Measurements from ENCODE around the gene NEU4. TPM values are rescaled to one million over a fixed set of nuclear protein-coding genes. Genes with fewer than 3 reads are reported as not detected.
"Not testable (repeated sequence)": the region's sequence is repeated elsewhere in the genome, so short reads cannot be mapped to it uniquely, and the experiment has no call there.

The NEU4 gene
- total RNA-seq, 3 donors from 2014 or later = 41.4 to 72.5 (median 71.0) TPM

GRCh38 chr2:241827394-241827793 lies 18.4 kb downstream of the NEU4 start:
- Histone ChIP-seq H3K4me1 (ENCODE audit: low read depth) (no peaks in the 10 kb centered on the region), H3K36me3 (ENCODE audit: low read depth) (no peaks in the 10 kb centered on the region), H3K4me3 (no peak overlapping the region), H3K9me3 (peaks cover 14% of the 10 kb centered on the region)
- no peak for TF ChIP-seq CTCF (IDR thresholded peaks at IDR 0.05)
- no peak for ATAC-seq
- DNase-seq = no peak
- intact Hi-C loops (cut with DNase I, micrococcal nuclease) = no loop called here

- DNase-seq (no peak), ATAC-seq (no peak)
- H3K4me3 ChIP-seq = no peak overlapping the region
- intact Hi-C loops (cut with DNase I, micrococcal nuclease) = no loop called here
- TF ChIP-seq CTCF (IDR thresholded peaks at IDR 0.05) = no peak
- no peaks in the 10 kb centered on the region for H3K36me3 ChIP-seq (ENCODE audit: low read depth)
- no peaks in the 10 kb centered on the region for H3K4me1 ChIP-seq (ENCODE audit: low read depth)
- H3K9me3 ChIP-seq = no peaks in the 10 kb centered on the region
Measured at GRCh38 chr2:241833101-241833663, 24.2 kb downstream of the NEU4 start.

- DNase-seq; ATAC-seq; H3K36me3 ChIP-seq (ENCODE audit: low read depth); intact Hi-C loops (cut with DNase I, micrococcal nuclease); H3K9me3 ChIP-seq; H3K4me1 ChIP-seq (ENCODE audit: low read depth); H3K4me3 ChIP-seq: not testable (repeated sequence)
Measured at GRCh38 chr2:241833756-241834526, 24.9 kb downstream of the NEU4 start.

GRCh38 chr2:241834527-241835210 lies 25.7 kb downstream of the NEU4 start:
- intact Hi-C loops (cut with DNase I, micrococcal nuclease) = no loop called here
- DNase-seq = no peak

GRCh38 chr2:241835611-241836010 lies 26.6 kb downstream of the NEU4 start:
- H3K4me1 ChIP-seq (ENCODE audit: low read depth) = no peaks in the 10 kb centered on the region
- intact Hi-C loops (cut with DNase I, micrococcal nuclease) = no loop called here

More at GRCh38 chr2:241834527-241835210, 25.7 kb downstream of the NEU4 start:
- ATAC-seq = no peak
- Histone ChIP-seq H3K9me3 (no peaks in the 10 kb centered on the region), H3K4me1 (ENCODE audit: low read depth) (no peaks in the 10 kb centered on the region), H3K36me3 (ENCODE audit: low read depth) (no peaks in the 10 kb centered on the region), H3K4me3 (no peak overlapping the region)
- no peak for TF ChIP-seq CTCF (IDR thresholded peaks at IDR 0.05)

More at GRCh38 chr2:241835611-241836010, 26.6 kb downstream of the NEU4 start:
- Histone ChIP-seq H3K36me3 (ENCODE audit: low read depth) (no peaks in the 10 kb centered on the region), H3K4me3 (no peak overlapping the region), H3K9me3 (no peaks in the 10 kb centered on the region)
- ATAC-seq = no peak
- no peak for TF ChIP-seq CTCF (IDR thresholded peaks at IDR 0.05)
- DNase-seq = no peak
